Loucy (cell line): ENCODE data around the gene ZFR.

Experiments
- H2AFZ ChIP-seq: fragments of 200-600 bp; sonication (generic); 2 replicates; pipeline ENCODE4 v1.6.0; 2016; ENCODE audit warnings: antibody characterized with exemption, mild to moderate bottlenecking, low read length, moderate library complexity
- H3F3A ChIP-seq: fragments of 200-600 bp; 2 replicates; pipeline ENCODE4 v1.6.0; 2016; ENCODE audit warnings: antibody characterized with exemption, low read depth, mild to moderate bottlenecking
- H3K27me3 ChIP-seq: fragments of 200-600 bp; sonication (generic); 2 replicates; pipeline ENCODE4 v1.6.1; 2014; ENCODE audit warnings: low read length, mild to moderate bottlenecking; ENCODE audit not compliant: insufficient read depth, poor library complexity, severe bottlenecking
- H3K36me3 ChIP-seq: fragments of 200-600 bp; sonication (generic); 2 replicates; pipeline ENCODE4 v1.6.1; 2016; ENCODE audit warnings: low read length; ENCODE audit not compliant: insufficient read depth
- H3K4me1 ChIP-seq: fragments of 200-600 bp; sonication (generic); 2 replicates; pipeline ENCODE4 v1.5.1; 2014; ENCODE audit warnings: low read length, mild to moderate bottlenecking; ENCODE audit not compliant: insufficient read depth, poor library complexity, severe bottlenecking
- H3K4me2 ChIP-seq: fragments of 200-600 bp; sonication (generic); 2 replicates; pipeline ENCODE4 v1.6.0; 2014; ENCODE audit warnings: antibody characterized with exemption, low read length, low read depth, mild to moderate bottlenecking; ENCODE audit not compliant: poor library complexity, severe bottlenecking
- H3K4me3 ChIP-seq: fragments of 200-600 bp; sonication (generic); 2 replicates; pipeline ENCODE4 v1.5.1; 2014; ENCODE audit warnings: low read length, mild to moderate bottlenecking, mixed read lengths; ENCODE audit not compliant: poor library complexity, severe bottlenecking
- H3K79me2 ChIP-seq: fragments of 200-600 bp; sonication (generic); 2 replicates; pipeline ENCODE4 v1.6.1; 2014; ENCODE audit warnings: low read length; ENCODE audit not compliant: insufficient read depth
- H3K9ac ChIP-seq: fragments of 200-600 bp; sonication (generic); 2 replicates; pipeline ENCODE4 v1.6.0; 2014; ENCODE audit warnings: mild to moderate bottlenecking, low read depth, low read length, moderate library complexity; ENCODE audit not compliant: poor library complexity, severe bottlenecking
- H3K9me2 ChIP-seq: fragments of 200-600 bp; sonication (generic); replicated peaks from 2 replicates; pipeline ENCODE4 v1.6.1; 2016; ENCODE audit warnings: low read depth, low read length, mixed read lengths
- H3K9me3 ChIP-seq: fragments of 200-600 bp; sonication (generic); 2 replicates; pipeline ENCODE4 v1.6.1; 2014; ENCODE audit warnings: mild to moderate bottlenecking, antibody characterized with exemption, low read length, low read depth; ENCODE audit not compliant: insufficient read depth
- H4K20me1 ChIP-seq: fragments of 200-600 bp; sonication (generic); 2 replicates; pipeline ENCODE4 v1.6.0; 2014; ENCODE audit warnings: antibody characterized with exemption, low read length, mild to moderate bottlenecking; ENCODE audit not compliant: insufficient read depth, poor library complexity, severe bottlenecking
- EZH2phosphoT487 ChIP-seq: fragments of 200-600 bp; IDR thresholded peaks from 2 replicates; pipeline ENCODE4 v1.6.1; 2018; ENCODE audit warnings: antibody characterized with exemption, mild to moderate bottlenecking, moderate library complexity, borderline replicate concordance
- TF ChIP-seq, protein P1 (sequence below): fragments of 200-600 bp; sonication (generic); conservative IDR thresholded peaks from 2 replicates; pipeline ENCODE4 v1.5.1; 2014; ENCODE audit warnings: mild to moderate bottlenecking, antibody characterized with exemption, low read length

ZFR gene

DNA sequence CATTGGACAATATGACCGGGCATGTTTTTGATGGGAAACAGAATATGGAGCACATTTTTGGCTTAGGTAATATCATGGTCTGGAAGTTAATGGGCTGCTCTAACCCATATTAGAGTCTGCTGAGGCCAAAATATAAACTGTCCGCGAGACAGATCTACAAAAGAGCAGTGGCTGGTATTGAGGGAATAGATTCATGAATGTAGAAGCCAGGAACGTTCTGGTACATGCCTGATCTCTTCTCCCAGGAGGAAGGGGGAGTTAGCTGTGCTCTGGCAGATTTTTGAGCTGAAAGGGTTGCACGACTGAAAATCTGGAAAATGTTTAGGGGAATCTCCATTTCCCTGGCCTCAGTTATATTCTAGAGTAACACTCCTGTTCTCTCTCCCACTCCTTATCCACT is 42.9 kb upstream of the ZFR start:
- no peaks in the 10 kb centered on the region for H3K4me1 ChIP-seq
- no peak overlapping the region for H2AFZ ChIP-seq
- no peak overlapping the region for H3K4me3 ChIP-seq
- H3F3A ChIP-seq, result no peaks in the 10 kb centered on the region
- H4K20me1 ChIP-seq, result no peaks in the 10 kb centered on the region
- H3K79me2 ChIP-seq, result no peaks in the 10 kb centered on the region
- no peak for TF ChIP-seq EZH2phosphoT487
- TF ChIP-seq, protein P1, sequence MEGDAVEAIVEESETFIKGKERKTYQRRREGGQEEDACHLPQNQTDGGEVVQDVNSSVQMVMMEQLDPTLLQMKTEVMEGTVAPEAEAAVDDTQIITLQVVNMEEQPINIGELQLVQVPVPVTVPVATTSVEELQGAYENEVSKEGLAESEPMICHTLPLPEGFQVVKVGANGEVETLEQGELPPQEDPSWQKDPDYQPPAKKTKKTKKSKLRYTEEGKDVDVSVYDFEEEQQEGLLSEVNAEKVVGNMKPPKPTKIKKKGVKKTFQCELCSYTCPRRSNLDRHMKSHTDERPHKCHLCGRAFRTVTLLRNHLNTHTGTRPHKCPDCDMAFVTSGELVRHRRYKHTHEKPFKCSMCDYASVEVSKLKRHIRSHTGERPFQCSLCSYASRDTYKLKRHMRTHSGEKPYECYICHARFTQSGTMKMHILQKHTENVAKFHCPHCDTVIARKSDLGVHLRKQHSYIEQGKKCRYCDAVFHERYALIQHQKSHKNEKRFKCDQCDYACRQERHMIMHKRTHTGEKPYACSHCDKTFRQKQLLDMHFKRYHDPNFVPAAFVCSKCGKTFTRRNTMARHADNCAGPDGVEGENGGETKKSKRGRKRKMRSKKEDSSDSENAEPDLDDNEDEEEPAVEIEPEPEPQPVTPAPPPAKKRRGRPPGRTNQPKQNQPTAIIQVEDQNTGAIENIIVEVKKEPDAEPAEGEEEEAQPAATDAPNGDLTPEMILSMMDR, result no peak
- H3K27me3 ChIP-seq, result no peaks in the 10 kb centered on the region
- H3K9ac ChIP-seq, result no peak overlapping the region
- H3K9me3 ChIP-seq, result no peaks in the 10 kb centered on the region
- no peaks in the 10 kb centered on the region for H3K9me2 ChIP-seq
- H3K36me3 ChIP-seq, result no peaks in the 10 kb centered on the region
- no peak overlapping the region for H3K4me2 ChIP-seq

DNA sequence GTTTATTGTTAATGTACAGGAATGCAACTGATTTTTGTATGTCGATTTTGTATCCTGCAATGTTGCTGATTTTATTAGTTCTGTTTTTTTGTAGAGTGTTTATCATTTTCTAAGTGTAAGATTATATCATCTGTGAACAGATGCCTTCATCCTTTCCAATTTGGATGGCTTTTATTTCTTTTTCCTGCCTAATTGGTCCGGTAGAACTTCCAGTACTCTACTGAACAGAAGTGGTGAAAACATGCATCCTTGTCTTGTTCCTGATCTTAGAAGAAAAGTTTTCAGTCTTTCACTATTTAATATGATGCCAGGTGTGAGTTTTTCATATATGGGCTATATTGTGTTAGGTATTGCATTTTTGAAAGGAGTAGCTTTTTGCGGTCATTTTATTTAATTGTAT is 42.5 kb upstream of the ZFR start:
- H3K9me3 ChIP-seq, result no peaks in the 10 kb centered on the region
- no peak overlapping the region for H3K9ac ChIP-seq
- H3K36me3 ChIP-seq, result no peaks in the 10 kb centered on the region
- H3K27me3 ChIP-seq, result no peaks in the 10 kb centered on the region
- no peaks in the 10 kb centered on the region for H4K20me1 ChIP-seq
- H3K4me2 ChIP-seq, result no peak overlapping the region
- H3F3A ChIP-seq, result no peaks in the 10 kb centered on the region
- no peaks in the 10 kb centered on the region for H3K4me1 ChIP-seq
- H3K9me2 ChIP-seq, result no peaks in the 10 kb centered on the region
- no peak overlapping the region for H3K4me3 ChIP-seq
- H2AFZ ChIP-seq, result no peak overlapping the region
- no peaks in the 10 kb centered on the region for H3K79me2 ChIP-seq
- TF ChIP-seq, protein P1, result no peak
- no peak for TF ChIP-seq EZH2phosphoT487

DNA sequence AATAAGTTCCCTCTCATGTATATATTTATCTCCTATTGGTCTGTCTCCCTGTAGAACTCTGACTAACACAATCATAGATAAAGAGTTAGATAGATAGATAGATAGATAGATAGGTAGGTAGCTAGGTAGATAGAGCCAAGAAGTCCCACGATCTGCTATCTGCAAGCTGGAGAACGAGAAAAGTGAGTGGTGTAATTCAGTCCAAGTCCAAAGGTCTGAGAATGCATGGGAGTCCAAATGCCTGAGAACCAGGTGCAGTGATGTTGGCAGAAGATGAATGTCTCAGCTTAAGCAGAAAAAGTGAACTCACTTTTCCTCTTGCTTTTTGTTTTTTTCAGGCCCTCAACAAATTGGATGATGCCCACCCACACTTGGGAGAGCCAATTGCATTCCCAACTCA is 37.7 kb upstream of the ZFR start:
- H3K4me3 ChIP-seq, result no peak overlapping the region
- H2AFZ ChIP-seq, result no peak overlapping the region
- H4K20me1 ChIP-seq, result no peaks in the 10 kb centered on the region
- H3K36me3 ChIP-seq, result no peaks in the 10 kb centered on the region
- no peaks in the 10 kb centered on the region for H3K9me3 ChIP-seq
- H3K4me2 ChIP-seq, result no peak overlapping the region
- no peaks in the 10 kb centered on the region for H3F3A ChIP-seq
- no peak for TF ChIP-seq EZH2phosphoT487
- TF ChIP-seq, protein P1, result no peak
- no peaks in the 10 kb centered on the region for H3K9me2 ChIP-seq
- H3K9ac ChIP-seq, result no peak overlapping the region
- no peaks in the 10 kb centered on the region for H3K27me3 ChIP-seq
- H3K4me1 ChIP-seq, result no peaks in the 10 kb centered on the region
- no peaks in the 10 kb centered on the region for H3K79me2 ChIP-seq
